Measurements from ENCODE around the gene STS.

GRCh38 chrX:7194606-7195005 is 47.1 kb downstream of the STS start:
- TF ChIP-seq POLR2AphosphoS5 (IDR thresholded peaks at IDR 0.05): no peak
- TF ChIP-seq, protein P1, sequence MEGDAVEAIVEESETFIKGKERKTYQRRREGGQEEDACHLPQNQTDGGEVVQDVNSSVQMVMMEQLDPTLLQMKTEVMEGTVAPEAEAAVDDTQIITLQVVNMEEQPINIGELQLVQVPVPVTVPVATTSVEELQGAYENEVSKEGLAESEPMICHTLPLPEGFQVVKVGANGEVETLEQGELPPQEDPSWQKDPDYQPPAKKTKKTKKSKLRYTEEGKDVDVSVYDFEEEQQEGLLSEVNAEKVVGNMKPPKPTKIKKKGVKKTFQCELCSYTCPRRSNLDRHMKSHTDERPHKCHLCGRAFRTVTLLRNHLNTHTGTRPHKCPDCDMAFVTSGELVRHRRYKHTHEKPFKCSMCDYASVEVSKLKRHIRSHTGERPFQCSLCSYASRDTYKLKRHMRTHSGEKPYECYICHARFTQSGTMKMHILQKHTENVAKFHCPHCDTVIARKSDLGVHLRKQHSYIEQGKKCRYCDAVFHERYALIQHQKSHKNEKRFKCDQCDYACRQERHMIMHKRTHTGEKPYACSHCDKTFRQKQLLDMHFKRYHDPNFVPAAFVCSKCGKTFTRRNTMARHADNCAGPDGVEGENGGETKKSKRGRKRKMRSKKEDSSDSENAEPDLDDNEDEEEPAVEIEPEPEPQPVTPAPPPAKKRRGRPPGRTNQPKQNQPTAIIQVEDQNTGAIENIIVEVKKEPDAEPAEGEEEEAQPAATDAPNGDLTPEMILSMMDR (IDR thresholded peaks at IDR 0.05): no peak
